HG03103 (cell line): ENCODE results near the gene KAT6B.
"Not testable (repeated sequence)": the region's sequence is repeated elsewhere in the genome, so short reads cannot be mapped to it uniquely, and the experiment has no call there.

ENCODE experiments used
- ATAC-seq: cut with Tn5 transposase; IDR thresholded peaks from one replicate; pipeline ENCODE4 v1.9.1; 2021; ENCODE audit warnings: low read depth; ENCODE audit not compliant: unreplicated experiment

Gene KAT6B

DNA sequence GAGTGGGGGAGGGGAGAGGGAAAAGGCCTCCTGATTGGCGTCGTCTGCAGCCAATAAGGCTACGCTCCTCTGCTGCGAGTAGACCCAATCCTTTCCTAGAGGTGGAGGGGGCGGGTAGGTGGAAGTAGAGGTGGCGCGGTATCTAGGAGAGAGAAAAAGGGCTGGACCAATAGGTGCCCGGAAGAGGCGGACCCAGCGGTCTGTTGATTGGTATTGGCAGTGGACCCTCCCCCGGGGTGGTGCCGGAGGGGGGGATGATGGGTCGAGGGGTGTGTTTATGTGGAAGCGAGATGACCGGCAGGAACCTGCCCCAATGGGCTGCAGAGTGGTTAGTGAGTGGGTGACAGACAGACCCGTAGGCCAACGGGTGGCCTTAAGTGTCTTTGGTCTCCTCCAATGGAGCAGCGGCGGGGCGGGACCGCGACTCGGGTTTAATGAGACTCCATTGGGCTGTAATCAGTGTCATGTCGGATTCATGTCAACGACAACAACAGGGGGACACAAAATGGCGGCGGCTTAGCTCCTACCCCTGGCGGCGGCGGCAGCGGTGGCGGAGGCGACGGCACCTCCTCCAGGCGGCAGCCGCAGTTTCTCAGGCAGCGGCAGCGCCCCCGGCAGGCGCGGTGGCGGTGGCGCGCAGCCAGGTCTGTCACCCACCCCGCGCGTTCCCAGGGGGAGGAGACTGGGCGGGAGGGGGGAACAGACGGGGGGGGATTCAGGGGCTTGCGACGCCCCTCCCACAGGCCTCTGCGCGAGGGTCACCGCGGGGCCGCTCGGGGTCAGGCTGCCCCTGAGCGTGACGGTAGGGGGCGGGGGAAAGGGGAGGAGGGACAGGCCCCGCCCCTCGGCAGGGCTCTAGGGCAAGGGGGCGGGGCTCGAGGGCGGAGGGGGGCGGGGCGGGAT lies at the start of gene KAT6B:
Gene KAT6B (plus strand): TSS at position 459 of the 903 bp plus-strand sequence. CDS start 16,258 bp downstream, outside the sequence.
- peak; percentile 78 for ATAC-seq

DNA sequence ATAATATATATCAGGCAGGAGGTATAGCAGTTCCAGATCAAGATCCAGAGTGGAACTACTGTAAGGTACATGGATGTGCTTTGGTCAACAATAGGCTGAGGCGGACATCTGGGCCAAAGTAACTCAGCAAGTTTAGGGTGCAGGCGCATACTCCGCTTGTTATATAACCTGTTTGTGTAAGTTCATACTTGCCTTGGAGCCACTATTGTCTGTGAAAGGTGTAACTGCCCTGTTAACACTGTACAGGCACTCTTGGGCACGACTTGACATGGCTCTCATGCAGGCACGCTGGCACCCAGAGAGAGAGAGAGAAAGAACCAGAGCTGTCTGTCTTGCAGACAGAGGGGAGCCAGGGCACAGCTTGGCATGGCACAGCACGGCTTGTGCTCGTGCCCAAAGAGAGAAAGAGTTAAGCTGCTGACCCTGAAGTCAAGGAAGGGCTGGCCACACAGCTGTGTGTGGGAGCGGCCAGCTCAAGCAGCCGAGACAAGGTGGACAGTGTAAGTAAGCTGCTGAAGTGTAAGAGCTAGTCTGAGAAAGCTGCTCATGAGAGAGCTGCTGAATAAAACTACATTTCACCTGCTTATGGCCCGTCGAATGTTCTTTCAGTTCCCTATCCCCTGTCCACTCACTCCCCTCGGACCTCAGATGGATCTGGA lies 47.8 kb upstream of the KAT6B start:
- no peak for ATAC-seq

DNA sequence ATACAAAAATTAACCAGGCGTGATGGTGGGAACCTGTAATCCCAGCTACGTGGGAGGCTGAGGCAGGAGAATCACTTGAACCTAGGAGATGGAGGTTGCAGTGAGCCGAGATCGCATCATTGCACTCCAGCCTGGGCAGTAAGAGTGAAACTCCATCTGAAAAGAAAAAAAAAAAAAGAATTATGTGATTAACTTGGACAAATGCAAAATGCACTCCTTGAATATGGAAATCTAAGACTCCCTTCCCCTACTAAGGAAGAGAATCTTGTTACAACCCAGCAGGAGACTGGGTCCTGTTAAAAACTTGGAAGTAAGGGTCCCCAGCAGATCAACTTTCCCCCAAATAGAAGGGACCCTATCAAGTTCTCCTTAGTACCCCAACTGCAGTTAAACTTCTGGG lies 44.5 kb upstream of the KAT6B start:
- not testable (repeated sequence) for ATAC-seq

DNA sequence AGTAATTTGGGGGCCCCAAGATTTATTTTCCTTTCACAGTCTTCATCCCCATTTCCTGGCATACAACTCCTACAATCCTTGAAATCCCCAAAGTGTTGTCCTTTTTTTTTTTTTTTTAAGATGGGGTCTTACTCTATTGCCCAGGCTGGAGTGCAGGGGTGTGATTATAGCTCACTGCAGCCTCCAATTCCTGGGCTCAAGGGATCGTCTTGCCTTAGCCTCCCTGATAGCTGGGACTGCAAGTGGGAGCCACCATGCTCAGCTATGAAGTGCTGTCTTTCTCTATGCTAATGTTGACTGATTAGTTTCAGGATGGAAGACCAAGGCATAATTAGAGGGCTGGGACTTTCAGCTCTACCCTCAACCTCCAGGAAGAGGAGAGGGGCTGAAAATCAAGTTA lies 41.9 kb upstream of the KAT6B start:
- no peak for ATAC-seq

DNA sequence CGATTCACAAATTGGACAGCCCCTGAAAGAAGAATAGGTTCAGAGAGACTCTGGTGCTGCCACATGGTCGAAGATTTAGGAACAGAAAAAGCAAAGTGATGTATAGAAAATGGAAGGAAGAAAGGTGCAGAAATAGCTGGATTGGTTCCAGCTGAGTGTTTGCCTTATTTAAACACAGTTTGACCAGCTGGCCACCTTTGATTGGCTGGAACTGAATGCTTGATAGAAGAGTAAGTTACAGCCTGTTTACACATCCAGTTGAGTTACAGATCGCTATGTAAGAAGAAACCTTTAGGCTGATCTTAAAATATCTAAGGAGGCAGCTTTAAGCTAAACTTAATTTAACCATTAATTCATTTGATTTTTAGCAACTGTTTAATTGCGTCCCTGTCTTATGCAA lies 40.3 kb upstream of the KAT6B start:
- no peak for ATAC-seq

DNA sequence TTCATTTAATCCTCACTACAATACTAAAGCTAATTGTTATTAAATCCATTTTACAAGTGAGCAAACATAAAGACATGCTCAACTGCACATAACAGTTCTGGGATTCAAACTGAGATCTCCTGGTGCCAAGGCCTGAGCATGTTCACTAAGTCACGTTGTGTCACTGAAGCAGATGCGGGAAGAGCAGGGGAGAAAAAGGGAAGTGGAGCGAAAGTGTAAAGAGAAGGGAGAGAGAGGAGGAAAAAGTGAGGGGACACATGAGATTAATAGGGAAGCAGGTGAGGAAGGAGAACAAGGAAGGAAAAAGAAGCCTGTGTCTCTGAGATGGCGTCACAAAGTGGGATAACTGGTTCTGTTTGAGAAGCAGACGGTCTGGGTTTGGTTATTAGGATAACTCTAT lies 38.9 kb upstream of the KAT6B start:
- no peak for ATAC-seq

DNA sequence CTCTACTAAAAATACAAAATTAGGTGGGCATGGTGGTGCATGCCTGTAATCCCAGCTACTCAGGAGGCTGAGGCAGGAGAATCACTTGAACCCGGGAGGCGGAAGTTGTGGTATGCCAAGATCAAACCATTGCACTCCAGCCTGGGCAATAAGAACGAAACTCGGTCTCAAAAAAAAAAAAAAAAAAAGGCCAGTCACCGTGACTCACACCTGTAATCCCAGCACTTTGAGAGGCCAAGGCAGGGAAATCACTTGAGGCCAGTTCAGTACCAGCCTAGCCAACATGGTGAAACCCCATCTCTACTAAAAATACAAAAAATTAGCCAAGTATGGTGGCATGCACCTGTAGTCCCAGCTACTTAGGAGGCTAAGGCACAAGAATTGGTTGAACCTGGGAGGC lies 34.4 kb upstream of the KAT6B start:
- not testable (repeated sequence) for ATAC-seq

DNA sequence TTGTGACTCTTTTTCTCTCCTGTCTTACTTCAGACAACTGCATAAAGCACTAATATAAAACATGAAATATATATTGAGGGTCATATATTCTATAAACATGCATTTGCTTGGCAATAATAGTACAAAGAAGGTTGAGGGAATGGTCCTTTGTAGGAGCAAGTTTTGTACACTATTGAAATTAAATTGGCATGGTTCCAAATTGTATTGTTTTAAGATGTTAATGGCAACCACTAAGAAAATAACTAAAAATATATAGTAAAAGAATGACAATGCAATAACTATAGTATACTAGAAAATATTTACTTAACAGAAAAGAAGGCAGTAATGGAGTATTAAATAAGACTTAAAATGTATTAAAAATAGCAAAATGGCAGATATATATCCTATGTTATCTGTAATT lies 33.7 kb upstream of the KAT6B start:
- ATAC-seq: no peak

DNA sequence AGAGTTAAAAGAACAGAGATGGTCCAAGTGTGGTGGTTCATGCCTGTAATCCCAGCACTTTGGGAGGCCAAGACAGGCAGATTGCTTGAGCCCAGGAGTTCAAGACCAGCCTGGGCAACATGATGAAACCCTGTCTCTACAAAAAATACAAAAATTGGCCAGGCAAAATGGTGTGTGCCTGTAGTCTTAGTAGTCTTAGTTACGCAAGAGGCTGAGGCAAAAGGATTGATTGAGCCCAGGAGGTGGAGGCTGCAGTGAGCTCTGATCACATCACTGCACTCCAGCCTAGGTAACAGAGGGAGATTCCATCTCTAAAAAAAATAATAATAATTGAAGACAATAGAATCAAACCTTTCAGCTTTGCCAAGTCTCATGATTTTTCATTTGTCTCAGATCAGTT lies 33.2 kb upstream of the KAT6B start:
- ATAC-seq: not testable (repeated sequence)

DNA sequence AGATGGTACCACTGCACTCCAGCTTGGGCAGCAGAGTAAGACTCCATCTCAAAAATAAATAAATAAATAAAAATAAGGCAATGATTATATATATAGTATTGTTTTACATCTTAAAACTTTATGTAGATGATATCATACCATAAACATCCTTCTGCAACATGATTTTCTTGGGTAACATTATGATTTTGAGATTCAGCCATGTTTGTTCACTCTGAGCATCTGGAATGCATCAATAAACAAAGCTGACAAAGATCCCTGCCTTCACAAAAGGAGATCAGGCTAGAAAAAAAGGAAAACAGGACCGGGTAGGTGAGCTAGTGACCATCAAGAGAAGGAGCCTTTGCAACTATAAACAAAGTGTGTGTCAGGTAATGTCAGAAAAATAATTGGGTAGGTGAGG lies 31.9 kb upstream of the KAT6B start:
- ATAC-seq: no peak

DNA sequence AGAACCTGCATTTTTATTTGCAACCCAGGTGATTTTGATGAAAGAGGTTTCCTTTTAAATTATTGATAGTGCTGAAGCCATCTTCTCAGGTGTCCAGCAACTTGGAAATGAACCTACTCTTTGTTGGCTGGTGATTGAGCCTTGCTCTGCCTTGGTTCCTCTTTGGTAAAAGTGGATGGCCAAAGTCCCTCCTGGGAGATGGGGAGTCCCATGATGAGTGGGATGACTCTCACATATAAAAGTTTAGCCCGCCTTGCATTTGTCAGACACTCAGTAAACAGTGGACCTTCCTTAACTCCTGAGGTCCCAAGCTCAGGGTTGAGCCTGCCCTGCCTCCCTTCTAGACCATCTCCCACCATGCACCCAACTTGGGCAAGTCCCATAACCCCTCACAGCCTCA lies 28.9 kb upstream of the KAT6B start:
- ATAC-seq: no peak

DNA sequence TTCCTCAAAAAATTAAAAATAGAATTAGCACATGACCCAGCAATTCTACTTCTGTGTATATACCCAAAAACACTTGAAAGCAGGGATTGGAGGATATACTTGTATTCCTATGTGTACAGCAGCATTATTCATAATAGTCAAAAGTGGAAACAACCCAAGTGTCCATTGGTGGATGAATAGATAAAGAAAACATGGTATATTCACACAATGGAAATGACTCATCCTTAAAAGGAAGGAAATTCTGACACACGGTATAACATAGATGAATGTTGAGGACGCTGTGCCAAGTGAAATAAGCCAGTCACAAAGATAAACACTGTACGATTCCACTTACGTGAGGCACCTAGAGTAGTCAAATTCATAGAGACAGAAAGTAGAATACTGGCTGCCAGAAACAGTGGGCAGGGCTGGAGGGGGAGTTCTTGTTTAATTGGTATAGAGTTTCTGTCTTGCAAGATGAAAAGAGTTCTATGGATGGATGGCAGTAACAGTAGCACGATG lies 26.6 kb upstream of the KAT6B start:
- ATAC-seq: no peak

DNA sequence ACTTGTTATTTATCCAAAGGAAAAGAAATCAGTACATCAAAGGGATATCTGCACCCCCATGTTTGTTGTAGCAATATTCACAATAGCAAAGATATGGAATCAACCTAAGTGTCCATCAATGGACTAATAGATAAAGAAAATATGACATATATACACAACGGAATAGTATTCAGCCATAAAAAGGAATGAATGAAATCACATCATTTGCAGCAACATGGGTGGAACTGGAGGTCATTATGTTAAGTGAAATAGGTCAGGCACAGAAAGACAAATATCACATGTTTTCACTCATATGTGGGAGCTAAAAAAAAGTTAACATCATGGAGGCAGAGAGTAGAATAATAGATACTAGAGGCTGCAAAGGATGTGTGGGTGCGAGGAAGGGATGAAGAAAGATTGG lies 25.0 kb upstream of the KAT6B start:
- no peak for ATAC-seq

DNA sequence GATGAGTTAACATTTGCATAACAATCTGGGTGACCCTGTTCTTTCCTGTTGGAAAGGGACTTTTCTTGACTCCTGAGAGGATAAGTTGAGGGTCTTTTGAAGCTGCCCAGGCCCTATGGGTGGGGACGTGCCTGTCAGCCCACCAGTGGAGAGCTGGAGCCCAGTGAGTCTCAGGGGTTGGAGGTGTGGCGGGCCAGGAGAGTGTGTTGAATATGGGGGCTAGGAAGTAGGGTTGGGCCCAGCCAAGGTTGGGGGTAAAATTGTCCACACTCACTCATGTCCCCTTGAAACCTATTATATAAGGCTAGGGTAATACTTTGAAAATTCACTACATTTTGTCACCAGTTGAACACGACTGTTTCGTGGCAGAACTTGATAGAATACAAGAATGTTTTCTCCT lies 17.9 kb upstream of the KAT6B start:
- ATAC-seq: no peak

DNA sequence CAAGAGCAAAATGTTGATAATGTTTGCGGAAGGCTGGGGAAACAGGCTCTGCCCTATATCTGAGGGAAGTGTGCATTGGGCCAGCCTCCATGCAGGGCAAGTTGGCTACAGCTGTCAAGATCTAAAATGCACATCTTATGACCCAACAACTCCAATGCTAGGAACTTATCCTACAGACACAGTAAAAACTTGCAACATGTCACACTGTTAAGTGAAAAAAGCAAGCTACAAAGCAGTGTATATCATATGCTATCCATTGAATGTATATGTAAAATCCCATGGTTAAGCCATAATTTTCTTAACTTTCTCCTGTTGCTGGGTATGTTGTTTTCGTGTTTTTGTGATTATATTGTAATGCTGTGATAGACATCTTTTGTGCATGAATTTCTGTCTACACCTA lies 16.3 kb upstream of the KAT6B start:
- no peak for ATAC-seq

DNA sequence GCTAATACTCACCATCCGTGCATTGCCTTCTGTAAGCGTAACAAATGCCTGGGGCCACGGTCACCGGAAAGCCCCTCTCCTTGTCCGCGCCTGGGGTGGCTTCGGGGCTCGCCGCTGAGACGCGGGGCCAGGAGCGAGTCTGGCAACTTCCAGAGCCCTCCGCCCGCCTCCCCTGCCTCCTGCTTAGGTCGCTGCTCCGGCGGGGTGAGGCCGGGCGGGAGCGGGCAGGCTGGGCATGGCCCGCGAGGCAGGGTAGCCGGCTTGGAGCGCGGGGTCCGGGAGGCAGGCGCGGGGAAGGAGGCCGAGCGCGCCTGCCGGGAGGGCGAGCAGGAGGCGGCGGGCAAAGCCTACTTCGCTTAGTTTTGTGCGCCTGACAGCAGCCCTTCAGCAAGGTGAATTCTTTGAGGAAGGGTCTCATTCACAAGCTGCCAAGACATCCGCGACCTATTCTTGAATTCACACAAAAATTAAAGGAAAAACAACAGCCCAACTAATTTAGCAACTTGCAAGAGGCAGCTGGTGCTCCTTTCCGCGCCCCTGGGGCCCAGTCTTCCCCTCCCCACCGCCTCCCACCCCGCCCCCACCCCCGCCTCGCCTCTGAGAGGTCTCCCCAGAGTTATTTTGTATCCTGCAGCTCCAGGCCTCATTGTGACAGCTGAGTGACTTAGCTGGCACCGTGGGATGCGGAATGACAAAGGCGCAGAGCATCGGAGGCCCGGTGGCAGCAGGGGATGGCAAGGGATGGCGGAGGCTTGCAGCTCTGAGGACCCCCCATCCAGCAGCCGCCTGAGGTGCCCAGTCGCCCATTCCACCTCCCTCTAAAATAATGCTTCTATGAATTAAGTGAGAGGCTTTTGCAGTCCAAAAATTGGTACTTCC lies 12.8 kb upstream of the KAT6B start:
- ATAC-seq: no peak

DNA sequence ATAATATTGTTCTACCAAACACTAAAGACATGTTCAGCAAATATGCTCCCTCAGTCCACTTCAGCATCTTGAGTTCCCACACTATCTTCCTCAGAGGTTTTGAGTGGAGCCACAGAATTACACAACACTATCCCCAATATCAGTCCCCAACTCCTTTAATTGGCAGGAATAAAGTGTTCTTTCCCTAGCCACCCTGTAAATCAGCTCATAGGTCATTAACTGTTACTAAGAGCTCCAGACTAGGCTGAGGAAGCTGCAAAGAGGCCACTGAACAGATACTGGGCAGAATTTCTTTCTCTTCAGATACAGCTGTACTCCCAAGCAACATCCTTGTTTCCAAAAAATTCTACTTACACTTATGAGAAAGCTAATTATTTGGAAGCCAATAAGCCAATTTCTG lies 11.6 kb upstream of the KAT6B start:
- ATAC-seq: no peak

DNA sequence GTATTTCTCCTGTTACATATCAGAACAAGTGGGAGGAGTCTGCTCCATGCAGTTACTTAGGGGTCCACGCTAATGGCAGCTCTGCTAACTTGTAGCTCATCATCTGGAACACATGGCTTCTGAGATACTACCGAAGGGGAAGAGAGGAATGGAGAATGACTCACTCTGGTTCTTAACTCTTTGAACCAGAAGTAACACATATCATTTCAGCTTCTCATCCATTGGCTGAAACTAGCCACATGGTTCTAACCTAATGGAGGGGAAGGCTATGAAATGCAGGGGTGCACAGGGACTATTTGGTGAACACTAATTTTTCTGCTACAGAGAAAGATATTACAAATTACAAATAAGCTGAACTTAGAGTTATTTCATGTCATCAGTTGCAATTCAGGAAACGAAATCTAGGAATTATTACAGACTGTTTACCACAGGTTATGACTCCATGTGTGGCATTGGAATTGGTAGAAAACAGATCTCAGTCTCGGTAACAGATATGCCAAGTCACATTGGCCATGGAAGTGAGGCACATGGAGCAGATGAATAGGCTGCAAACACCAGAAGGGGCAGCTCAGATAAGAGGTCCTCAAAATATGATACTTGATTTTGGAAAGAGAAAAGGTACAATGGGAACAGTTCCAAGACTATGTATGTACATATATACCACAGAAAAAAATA lies 9.4 kb upstream of the KAT6B start:
- ATAC-seq: no peak

DNA sequence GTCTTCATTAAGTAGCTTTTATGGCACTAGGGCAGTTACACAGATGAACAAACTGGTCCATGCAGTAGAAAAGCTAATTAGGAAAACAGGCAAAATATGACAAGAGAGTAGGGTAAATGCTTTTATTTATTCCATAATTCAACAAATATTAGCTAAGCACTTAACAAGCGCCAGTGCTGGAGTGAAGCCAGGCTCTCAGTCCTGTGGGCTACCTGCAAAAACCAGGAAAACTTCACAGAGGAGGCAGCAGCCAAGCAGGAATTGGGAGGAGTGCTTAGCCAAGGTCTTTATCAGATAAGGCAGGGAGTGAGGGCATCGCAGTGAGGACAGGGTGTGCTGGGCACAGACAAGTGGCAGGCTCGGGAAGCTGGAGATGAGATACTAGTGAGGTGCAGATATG lies 4.9 kb upstream of the KAT6B start:
- no peak for ATAC-seq

DNA sequence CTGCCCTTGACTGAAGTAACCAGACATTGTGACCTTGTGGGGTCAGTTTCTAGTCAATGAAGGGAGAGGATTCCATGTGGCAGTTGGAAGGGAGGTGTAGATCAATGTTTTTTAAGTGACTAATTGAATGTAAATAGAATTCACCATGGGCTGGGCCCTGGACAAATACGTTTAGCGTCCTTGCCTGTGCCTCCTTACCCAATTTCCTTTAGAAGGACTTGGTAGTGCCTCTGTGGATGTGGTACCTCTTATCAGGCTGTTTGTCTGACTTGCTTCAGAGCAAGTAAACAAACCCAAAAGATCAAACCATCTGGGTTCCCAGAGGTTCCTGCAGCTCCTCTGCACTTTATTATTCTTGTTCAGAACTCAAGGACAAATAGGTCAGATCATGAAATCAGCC lies 4.3 kb upstream of the KAT6B start:
- ATAC-seq: no peak
